Sigmoid colon (tissue), 7 donors: ENCODE measurements around the gene SLC22A8. TPM values are rescaled to one million over a fixed set of nuclear protein-coding genes. Genes with fewer than 3 reads are reported as not detected.
A peak's percentile ranks its signal among the peaks of the same experiment; 100 is the strongest.

ENCODE experiments used
- DNase-seq: peaks from one replicate; pipeline ENCODE4 v3.0.0-alpha.2; 2019
- H3K27ac ChIP-seq, 4 donors: fragments of 200-600 bp; sonication (generic); one replicate each; pipeline ENCODE4 v1.5.1; 2016 to 2019; ENCODE audit warnings: mild to moderate bottlenecking in 1 of 4
- H3K27me3 ChIP-seq, 3 donors: fragments of 200-600 bp; sonication (generic); one replicate each; pipeline ENCODE4 v1.5.1; 2019; ENCODE audit warnings: mild to moderate bottlenecking in 1 of 3
- H3K36me3 ChIP-seq, 4 donors: fragments of 200-600 bp; sonication (generic); one replicate each; pipeline ENCODE4 v1.5.1; 2016 to 2019
- H3K4me1 ChIP-seq, 4 donors: fragments of 200-600 bp; sonication (generic); one replicate each; pipeline ENCODE4 v1.5.1; 2017 to 2019
- H3K4me3 ChIP-seq, 4 donors: fragments of 200-600 bp; sonication (generic); one replicate each; pipeline ENCODE4 v1.5.1; 2017 to 2019; ENCODE audit warnings: mild to moderate bottlenecking in 2 of 4, moderate library complexity in 1 of 4
- H3K9me3 ChIP-seq, 4 donors: fragments of 200-600 bp in 3 of 4; sonication (generic) in 3 of 4; one replicate each; pipeline versions ENCODE4 v1.5.1 to v1.6.1; 2013 to 2019
- EP300 ChIP-seq, 4 donors: sonication (generic); formaldehyde crosslinking; IDR thresholded peaks; one replicate each; pipeline ENCODE4 v1.6.1; 2017; ENCODE audit warnings: antibody characterized with exemption in 4 of 4
- POLR2A ChIP-seq, 2 donors: fragments of 450-650 bp; IDR thresholded peaks; one replicate each; pipeline ENCODE4 v1.6.1; 2016; ENCODE audit warnings: antibody characterized with exemption in 2 of 2, mild to moderate bottlenecking in 2 of 2, moderate library complexity in 2 of 2
- POLR2AphosphoS5 ChIP-seq, 4 donors: sonication (generic); formaldehyde crosslinking; IDR thresholded peaks; one replicate each; pipeline ENCODE4 v1.6.1; 2017; ENCODE audit warnings: antibody characterized with exemption in 4 of 4
- WGBS, 2 donors: extraction: QIAGEN DNeasy Blood & Tissue Kit; methylation state at CpG; one replicate each; pipeline ENCODE4 v1.1.7; 2013; 5-methylcytosine and 5-hydroxymethylcytosine counted together
- intact Hi-C: fragments of 100-400 bp; cut with DNase I; formaldehyde crosslinking; loops from one replicate; pipeline ENCODE4 v1.15.1; 2023
- polyA plus RNA-seq, 3 donors: library from polyadenylated mRNA; stranded (reverse); fragments of 200-250 nt; gene quantifications; one replicate each; pipeline ENCODE4 v1.2.3, GENCODE V29; 2013
- total RNA-seq, 4 donors: library from RNA; depleted of rRNA; stranded (reverse); fragments of >200 nt; gene quantifications; one replicate each; pipeline ENCODE4 v1.1.0, GENCODE V29; 2016
- TF ChIP-seq, protein P1 (sequence below), 4 experiments: fragments of 450-650 bp in 3 of 4; fragments of 200-600 bp in 1 of 4; IDR thresholded peaks; one replicate each; pipeline ENCODE4 v1.5.1; 2016 to 2019; ENCODE audit warnings: antibody characterized with exemption in 4 of 4, mild to moderate bottlenecking in 3 of 4, moderate library complexity in 2 of 4
- donor health status: healthy with polysubstance abuse.
- donor health status: Bipolar disorder and iron deficiency.
- donor health status: healthy.

SLC22A8 gene
- total and polyA plus RNA-seq, 7 donors = not detected

DNA sequence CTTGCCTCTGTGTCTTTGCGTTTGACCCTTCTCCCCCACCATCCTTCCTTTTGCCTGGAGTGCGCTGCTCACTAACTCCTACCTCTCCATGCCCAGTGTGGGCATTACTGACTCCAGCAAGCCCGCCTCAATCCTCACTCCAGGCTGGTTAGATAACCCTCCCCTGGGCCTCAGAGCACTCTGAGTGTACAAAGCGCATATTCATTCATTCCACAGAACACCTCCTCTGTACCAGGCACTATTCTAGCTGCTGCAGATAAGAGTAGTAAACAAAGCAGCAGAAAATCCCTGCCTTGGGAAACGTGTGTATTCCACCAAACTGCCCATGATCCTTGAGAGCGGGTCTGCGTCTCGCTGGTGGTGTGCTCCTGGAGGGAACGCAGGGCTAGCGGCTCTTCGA is 3.2 kb downstream of the SLC22A8 start:
- intact Hi-C loops = no loop called here
- TF ChIP-seq POLR2A (IDR thresholded peaks at IDR 0.05) (no peak), POLR2AphosphoS5 (IDR thresholded peaks at IDR 0.05) (no peak), EP300 (IDR thresholded peaks at IDR 0.05) (no peak)
- TF ChIP-seq, protein P1, sequence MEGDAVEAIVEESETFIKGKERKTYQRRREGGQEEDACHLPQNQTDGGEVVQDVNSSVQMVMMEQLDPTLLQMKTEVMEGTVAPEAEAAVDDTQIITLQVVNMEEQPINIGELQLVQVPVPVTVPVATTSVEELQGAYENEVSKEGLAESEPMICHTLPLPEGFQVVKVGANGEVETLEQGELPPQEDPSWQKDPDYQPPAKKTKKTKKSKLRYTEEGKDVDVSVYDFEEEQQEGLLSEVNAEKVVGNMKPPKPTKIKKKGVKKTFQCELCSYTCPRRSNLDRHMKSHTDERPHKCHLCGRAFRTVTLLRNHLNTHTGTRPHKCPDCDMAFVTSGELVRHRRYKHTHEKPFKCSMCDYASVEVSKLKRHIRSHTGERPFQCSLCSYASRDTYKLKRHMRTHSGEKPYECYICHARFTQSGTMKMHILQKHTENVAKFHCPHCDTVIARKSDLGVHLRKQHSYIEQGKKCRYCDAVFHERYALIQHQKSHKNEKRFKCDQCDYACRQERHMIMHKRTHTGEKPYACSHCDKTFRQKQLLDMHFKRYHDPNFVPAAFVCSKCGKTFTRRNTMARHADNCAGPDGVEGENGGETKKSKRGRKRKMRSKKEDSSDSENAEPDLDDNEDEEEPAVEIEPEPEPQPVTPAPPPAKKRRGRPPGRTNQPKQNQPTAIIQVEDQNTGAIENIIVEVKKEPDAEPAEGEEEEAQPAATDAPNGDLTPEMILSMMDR (IDR thresholded peaks at IDR 0.05) = no peak
- H3K4me3 ChIP-seq = no peak overlapping the region

GRCh38 chr11:63010934-63011439 is 4.7 kb downstream of the SLC22A8 start:
- no peak overlapping the region for H3K4me3 ChIP-seq
- intact Hi-C loops = no loop called here
- no peak overlapping the region for H3K27ac ChIP-seq
- no peaks in the 10 kb centered on the region for H3K9me3 ChIP-seq
- no peaks in the 10 kb centered on the region for H3K36me3 ChIP-seq
- TF ChIP-seq, protein P1 (IDR thresholded peaks at IDR 0.05) = no peak
- TF ChIP-seq POLR2A (IDR thresholded peaks at IDR 0.05) (no peak), POLR2AphosphoS5 (IDR thresholded peaks at IDR 0.05) (no peak), EP300 (IDR thresholded peaks at IDR 0.05) (no peak)
- no peaks in the 10 kb centered on the region for H3K27me3 ChIP-seq
- H3K4me1 ChIP-seq = no peaks in the 10 kb centered on the region
- 79 to 91% methylated on average over 5 of the region's 5 CpGs for WGBS, 2 donors
- DNase-seq = no peak

More for the DNA sequence above, 3.2 kb downstream of the SLC22A8 start:
- no peaks in the 10 kb centered on the region for H3K9me3 ChIP-seq
- no peaks in the 10 kb centered on the region for H3K4me1 ChIP-seq
- DNase-seq = peak; percentile 20
- H3K36me3 ChIP-seq = no peaks in the 10 kb centered on the region
- 73 to 76% methylated on average over 11 of the region's 11 CpGs for WGBS, 2 donors
- no peak overlapping the region for H3K27ac ChIP-seq
- H3K27me3 ChIP-seq = no peaks in the 10 kb centered on the region

GRCh38 chr11:63007920-63008319 is 7.7 kb downstream of the SLC22A8 start:
- Histone ChIP-seq H3K27me3 (no peaks in the 10 kb centered on the region), H3K36me3 (no peaks in the 10 kb centered on the region), H3K27ac (no peak overlapping the region), H3K9me3 (no peaks in the 10 kb centered on the region), H3K4me3 (no peak overlapping the region), H3K4me1 (no peaks in the 10 kb centered on the region)
- WGBS, 2 donors = 88 to 90% methylated on average over 5 of the region's 5 CpGs
- intact Hi-C loops = no loop called here
- no peak for DNase-seq
- TF ChIP-seq, protein P1 (IDR thresholded peaks at IDR 0.05) = no peak
- no peak for TF ChIP-seq EP300 (IDR thresholded peaks at IDR 0.05)
- no peak for TF ChIP-seq POLR2AphosphoS5 (IDR thresholded peaks at IDR 0.05)
- TF ChIP-seq POLR2A (IDR thresholded peaks at IDR 0.05) = no peak

GRCh38 chr11:63001456-63001855 is 14.2 kb downstream of the SLC22A8 start:
- DNase-seq = no peak
- Histone ChIP-seq H3K4me3 (no peak overlapping the region), H3K4me1 (no peaks in the 10 kb centered on the region), H3K27me3 (peaks cover 0 to 6% (median 0%) of the 10 kb centered on the region in 3 donors), H3K36me3 (no peaks in the 10 kb centered on the region), H3K27ac (no peak overlapping the region), H3K9me3 (no peaks in the 10 kb centered on the region)
- WGBS, 2 donors = 74 to 77% methylated on average over 9 of the region's 9 CpGs
- intact Hi-C loops = no loop called here
- TF ChIP-seq EP300 (IDR thresholded peaks at IDR 0.05) (no peak), POLR2AphosphoS5 (IDR thresholded peaks at IDR 0.05) (no peak), POLR2A (IDR thresholded peaks at IDR 0.05) (no peak)
- TF ChIP-seq, protein P1 (IDR thresholded peaks at IDR 0.05) = no peak

DNA sequence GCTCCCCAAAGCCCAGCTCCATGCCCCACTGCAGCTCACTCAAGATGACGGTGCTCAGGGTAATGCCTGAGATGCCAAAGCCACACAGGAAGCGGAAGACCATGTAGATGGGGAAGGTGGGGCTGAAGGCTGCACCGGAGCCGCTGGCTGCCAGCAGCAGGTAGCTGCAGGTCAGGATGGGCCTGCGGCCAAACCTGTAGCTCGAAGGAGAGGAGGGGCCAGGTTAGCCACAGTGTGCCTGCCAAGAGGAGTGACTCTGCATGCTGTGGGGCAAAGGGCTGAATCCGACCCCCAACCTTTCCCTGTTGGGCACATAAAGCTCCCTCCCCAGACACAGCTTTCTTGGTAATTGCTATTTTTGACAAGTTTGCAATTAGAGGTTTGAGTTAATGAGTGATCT is 16.0 kb downstream of the SLC22A8 start:
- H3K36me3 ChIP-seq = no peaks in the 10 kb centered on the region
- peaks cover 0 to 6% (median 0%) of the 10 kb centered on the region in 3 donors for H3K27me3 ChIP-seq
- intact Hi-C loops = no loop called here
- H3K9me3 ChIP-seq = no peaks in the 10 kb centered on the region
- no peak for DNase-seq
- TF ChIP-seq, protein P1 (IDR thresholded peaks at IDR 0.05) = no peak
- TF ChIP-seq POLR2A (IDR thresholded peaks at IDR 0.05) = no peak
- no peak for TF ChIP-seq POLR2AphosphoS5 (IDR thresholded peaks at IDR 0.05)
- TF ChIP-seq EP300 (IDR thresholded peaks at IDR 0.05) = no peak
- H3K4me1 ChIP-seq = no peaks in the 10 kb centered on the region
- 40 to 54% methylated on average over 7 of the region's 7 CpGs for WGBS, 2 donors
- no peak overlapping the region for H3K4me3 ChIP-seq
- H3K27ac ChIP-seq = no peak overlapping the region
